ENCODE data around the gene MAP3K13.
"Not testable (repeated sequence)": the region's sequence is repeated elsewhere in the genome, so short reads cannot be mapped to it uniquely, and the experiment has no call there.

Gene MAP3K13

DNA sequence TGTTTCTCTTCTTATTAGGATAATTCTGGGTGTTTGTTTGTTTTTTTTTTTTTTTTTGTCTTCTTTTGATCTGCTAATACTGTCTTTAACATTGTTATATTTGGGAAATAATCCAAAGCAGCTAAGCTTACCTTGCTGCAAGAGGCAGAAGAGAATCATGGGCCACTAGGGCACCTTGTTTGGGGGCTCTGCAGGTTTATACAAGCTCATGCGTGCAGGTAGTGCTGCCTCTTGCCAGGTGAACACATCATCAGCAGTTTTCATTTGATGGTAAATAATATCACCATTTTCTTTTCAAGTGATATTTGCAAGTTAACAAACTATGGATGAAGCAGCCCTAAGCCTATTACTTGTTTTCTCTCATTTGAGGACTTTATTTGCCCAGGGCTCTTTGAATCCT is 37.9 kb downstream of the MAP3K13 start:
- DNase-seq, result no peak

DNA sequence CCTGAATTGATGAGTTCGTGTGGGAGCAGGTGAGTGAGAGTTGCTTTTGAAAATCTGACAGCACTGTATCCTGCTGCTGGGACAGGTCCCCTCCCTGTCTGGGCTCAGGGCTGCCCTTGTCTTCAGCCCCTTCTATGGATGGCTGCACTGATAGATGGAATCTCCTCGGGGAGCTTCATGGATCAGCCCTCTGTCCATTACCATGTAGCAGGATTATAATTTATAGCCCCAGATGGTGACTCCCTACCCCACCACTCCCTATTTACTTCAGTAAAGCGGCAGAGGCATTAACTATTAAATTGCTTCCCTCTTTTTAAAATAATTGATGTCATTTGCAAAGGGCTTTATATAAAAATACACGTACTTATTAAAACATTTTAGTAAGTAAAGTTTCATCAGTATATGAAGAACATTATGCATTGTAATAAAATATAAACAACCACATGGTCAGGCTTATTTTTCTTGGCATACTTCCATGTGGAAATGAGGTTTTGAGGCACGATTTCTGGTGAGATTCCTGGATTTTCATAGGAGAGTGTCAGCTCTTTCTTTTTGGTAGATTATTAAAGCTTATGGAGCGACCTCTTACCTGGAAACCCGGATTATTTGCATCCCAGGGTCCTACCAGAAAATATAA is 38.5 kb downstream of the MAP3K13 start:
- DNase-seq, result no peak

DNA sequence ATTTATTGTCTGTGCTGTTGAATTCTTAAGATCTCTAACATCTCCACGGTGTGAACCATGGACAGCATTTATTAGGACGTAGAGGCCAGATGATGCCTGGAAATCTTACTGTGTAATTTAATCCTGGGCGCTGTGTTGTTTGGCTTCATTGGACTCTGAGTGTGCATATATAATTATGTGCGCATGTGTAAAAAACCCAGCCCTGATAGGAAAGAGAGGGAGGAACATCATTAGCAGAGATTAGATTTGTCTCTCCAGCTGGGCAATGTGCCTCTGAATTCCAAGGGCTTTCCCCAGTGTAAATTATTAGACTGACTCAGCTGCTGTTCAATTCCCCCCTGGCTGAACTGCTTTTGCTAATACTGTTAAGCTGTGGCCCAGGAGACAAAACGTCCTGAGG is 39.6 kb downstream of the MAP3K13 start:
- DNase-seq, result no peak

DNA sequence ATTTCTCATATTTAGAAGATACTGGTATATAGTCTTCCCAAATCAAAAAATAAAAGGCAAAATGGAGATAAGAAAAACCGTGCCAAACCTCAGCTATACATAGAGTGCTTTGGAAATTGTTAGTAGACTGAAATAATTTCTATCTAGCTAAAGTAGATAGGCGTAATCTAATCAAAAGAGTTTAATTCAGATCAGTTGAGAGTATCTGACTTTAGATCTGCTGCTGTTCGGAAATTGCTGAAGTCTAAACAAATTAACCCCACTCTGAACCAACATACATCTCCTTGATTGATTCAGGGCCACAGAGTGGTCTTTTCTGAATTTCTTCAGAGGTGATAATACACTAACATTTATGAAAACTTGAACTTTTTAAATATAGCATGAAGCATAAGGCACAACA is 40.1 kb downstream of the MAP3K13 start:
- DNase-seq, result no peak

DNA sequence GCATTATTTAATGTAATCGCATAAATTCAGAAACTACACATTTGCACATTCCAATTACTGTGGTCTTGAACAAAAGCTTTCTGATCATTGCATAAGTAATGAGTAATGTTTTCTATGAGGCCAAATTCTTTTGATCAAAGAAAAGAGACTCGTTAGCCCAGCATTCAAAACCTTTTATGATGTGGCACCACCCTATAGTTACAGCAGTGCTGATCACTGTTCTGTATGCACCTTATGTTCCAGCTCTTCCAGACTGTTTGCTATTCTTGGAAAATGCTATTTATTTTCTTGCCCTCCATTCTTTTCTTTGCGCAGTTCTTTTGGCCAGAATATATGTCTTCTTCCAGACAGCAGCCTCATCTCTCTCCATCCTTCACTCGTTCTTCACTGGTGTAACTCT is 42.3 kb downstream of the MAP3K13 start:
- no peak for DNase-seq

DNA sequence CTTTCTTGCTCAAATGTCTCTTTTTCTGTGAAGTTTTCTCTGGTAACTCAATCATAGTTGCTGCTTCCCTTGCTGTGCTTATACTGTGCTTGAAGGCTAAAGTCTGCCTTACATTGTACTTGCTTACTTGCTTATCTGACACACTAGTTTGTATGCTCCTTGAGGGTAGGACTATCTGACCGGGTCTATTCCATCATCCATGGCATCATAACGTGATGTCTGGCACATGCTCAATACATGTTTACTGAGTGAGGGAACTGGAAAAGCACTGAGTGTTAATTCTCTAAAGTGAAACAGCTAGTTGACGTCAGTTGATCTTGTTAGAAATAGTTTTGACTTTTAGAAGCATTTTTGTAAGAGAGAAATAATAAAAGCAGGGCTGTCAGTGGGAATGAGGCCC is 42.7 kb downstream of the MAP3K13 start:
- no peak for DNase-seq

DNA sequence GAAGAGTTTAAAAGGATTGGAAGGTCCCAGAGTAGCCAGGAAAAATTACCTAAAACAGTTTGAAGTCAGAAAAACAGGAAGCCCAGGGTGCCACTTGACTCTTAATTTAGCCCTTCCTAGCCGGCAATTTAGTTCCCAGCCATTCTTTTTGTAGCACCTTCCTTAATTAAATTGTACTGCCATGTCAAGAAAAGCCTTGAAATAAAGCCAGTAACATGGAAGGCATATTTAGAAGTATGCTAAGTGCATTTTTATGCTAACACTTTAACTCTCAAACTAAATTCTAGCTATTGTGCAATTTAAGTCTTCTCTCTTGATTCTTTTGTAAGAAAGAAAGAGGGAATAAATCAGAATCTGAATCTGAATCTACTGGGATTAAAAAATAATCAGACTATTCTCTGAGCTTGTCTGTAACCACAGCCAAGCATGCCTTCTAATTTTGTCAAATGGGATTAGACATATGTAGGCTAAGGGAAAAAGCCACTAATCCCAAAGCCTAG is 43.2 kb downstream of the MAP3K13 start:
- DNase-seq, result no peak

DNA sequence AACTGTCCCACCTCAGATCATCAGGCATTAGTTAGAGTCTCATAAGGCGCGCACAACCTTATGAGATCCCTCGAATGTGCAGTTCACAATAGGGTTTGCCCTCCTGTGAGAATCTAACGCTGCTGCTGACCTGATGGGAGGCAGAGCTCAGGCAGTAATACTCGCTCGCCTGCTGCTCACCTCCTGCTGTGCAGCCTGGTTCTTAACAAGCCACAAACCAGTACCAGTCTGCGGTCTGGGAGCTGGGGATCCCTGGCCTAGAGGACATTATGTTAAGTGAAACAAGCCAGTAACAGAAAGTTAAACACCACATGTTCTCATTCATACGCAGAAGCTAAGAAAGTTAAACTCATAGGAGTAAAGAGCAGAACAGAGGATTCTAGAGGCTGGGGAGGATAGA is 47.0 kb downstream of the MAP3K13 start:
- no peak for DNase-seq

DNA sequence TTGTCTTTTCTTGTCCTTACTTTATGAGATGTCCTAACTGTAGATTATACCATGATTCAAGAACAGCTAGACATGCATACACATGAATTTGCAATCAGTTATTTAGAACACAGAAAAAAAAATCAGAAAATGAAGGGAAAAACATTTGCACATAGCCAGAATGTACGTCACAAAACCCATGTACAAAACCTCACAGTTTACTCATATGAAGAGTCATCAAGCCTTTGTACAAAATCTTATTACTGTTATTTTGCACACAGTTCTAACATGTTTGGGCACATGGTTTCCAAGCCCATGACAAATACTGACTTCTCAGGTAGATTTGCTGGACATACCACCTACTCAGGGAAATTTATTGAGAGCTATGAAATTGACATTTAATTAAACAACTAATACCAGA is 48.2 kb downstream of the MAP3K13 start:
- no peak for DNase-seq

DNA sequence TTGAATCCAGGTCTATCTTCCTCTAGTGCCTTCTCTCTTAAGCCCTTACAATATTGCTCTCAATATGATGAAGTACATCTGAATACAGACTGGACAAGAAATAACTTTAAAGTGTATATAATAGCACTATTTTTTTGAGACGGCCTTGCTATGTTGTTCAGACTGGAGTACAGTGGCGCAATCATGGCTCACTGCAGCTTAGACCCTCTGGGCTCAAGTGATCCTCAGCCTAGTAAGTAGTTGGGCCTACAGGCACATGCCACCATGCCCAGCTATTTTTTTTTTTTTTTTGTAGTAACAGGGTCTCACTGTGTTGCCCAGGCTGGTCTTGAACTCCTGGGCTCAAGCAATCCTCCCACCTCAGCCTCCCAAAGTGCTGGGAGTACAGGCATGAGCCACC is 53.6 kb downstream of the MAP3K13 start:
- no peak for DNase-seq

DNA sequence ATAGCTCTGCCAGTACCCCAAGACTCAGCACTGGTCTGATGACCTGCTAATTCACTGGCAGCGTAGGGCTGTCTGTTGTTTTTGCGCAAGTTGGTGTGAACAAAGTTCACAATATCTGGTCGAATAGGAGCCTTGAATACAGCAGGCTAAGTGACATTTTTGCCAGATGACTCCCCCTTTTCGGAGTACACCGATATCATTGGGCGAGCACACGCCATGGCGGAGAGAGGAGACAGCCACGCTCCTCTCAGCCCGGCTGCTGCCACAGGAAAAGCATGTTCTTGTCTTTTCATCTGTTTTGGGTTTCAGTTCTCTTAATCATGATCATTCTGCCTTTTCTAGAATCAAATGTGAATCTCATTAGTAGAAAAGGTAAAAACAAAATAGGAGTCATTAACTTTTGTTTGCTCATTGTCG is 55.6 kb downstream of the MAP3K13 start:
- not testable (repeated sequence) for DNase-seq

DNA sequence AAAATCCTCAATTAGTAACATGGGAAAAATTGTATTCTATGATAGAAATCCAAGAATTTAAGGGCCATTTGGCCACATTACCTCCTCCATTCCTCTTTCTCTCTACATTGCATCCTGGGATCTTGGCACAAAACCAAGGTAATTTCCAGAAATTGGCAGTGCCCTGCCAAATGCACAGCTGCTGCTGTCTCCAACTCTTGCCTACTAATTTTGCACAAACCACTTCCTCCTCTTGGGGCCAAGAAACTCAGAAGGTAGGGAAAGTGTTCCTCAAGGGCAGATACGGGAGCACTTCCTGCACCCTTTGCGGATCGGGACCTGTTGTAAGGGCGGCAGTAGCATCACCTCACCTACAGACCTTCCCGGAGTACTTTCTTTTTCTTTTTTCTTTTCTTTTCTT is 57.8 kb downstream of the MAP3K13 start:
- DNase-seq, result no peak

DNA sequence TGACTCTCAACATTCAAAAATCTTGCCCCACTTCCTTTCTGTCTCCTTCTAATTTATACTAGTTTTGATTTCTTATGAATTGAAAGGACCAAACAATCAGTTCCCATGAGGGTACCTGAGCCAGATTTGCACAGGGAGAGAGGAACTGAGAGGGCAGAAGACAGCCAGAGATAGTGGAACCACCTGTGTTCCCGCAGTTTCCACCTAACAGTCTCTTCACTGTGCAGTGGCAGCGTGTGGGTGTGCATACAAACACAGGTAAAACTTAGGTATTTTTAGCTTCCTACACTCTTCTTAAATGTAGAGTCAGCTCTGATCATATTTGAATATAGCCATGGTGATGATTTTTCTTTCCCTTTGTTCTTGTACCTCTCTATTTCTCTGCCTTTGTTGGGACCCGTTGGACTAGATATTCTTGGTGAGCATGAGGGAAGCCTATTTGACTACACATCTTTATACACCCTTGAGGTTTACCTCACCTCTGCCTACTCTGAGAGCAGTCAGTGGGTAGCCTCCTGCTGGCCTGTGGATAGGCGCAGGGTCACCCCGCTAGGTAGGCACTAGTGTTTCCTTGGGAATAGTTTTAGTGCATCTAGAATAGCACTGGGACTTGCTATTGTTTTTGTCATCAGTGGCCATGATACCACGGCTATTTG is 58.8 kb downstream of the MAP3K13 start:
- no peak for DNase-seq

DNA sequence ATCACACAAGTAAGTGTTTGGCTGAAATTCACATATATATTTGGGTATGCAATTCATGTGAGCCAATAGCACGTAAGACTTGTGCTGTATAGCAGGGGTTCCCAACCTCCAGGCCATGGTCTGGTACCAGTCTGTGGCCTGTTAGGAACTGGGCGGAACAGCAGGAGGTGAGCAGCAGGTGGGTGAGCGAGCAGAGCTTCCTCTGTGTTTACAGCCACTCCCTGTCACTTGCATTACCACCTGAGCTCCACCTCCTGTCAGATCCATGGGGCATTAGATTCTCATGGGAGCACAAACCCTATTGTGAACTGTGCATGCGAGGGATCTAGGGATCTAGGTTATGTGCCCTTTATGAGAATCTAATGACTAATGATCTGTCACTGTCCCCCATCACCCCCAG is 59.7 kb downstream of the MAP3K13 start:
- no peak for DNase-seq

DNA sequence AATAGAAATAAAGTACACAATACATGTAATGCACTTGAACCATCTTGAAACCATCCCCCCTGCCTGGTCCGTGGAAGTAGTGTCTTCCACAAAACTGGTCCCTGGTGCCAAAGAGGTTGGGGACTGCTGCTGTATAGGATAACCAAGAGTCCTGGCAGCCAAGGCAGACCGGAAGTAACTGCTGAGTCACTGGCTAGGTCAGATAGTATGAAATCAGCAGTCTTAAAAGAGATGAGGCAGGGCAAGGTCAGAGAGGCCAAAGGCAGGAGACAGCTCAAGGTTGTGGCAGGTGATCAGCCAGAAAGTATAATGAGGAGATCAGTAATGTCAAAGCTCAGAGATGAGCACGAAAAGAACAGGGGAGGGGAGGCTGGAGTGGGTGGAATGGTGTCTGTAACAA is 60.2 kb downstream of the MAP3K13 start:
- no peak for DNase-seq

DNA sequence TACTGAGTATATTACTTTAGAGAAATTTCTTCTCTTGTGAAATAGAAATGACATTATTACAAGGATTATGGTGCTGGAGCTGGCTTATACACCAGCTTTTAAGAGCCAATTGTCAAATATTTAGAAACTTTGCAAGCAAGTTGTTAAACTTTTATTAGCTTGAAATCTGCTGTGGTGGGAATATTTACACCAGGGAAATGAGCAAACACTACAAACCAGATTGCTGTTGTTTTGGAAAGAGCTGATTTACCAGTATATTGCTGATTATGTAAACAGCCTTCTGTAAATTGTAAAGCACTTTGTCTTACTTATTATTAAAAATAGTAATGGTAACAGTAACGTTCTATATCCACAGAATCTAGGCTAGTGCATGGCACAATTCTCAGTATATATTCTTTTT is 61.5 kb downstream of the MAP3K13 start:
- no peak for DNase-seq

DNA sequence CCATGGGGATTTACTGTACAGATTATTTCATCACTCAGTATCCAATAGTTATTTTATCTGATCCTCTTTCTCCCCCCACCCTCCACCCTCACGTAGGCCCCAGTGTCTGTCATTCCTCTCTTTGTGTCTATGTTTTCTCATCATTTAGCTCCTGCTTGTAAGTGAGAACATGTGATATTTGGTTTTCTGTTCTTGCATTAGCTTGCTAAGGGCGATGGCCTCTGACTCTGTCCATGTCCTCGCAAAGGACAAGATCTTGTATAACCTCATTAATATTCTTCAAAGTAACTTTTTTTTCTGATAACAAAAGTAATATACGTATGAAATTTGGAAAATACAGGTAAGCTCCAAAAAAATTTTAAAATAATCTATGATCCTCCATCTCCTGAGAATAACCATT is 67.4 kb downstream of the MAP3K13 start:
- no peak for DNase-seq

DNA sequence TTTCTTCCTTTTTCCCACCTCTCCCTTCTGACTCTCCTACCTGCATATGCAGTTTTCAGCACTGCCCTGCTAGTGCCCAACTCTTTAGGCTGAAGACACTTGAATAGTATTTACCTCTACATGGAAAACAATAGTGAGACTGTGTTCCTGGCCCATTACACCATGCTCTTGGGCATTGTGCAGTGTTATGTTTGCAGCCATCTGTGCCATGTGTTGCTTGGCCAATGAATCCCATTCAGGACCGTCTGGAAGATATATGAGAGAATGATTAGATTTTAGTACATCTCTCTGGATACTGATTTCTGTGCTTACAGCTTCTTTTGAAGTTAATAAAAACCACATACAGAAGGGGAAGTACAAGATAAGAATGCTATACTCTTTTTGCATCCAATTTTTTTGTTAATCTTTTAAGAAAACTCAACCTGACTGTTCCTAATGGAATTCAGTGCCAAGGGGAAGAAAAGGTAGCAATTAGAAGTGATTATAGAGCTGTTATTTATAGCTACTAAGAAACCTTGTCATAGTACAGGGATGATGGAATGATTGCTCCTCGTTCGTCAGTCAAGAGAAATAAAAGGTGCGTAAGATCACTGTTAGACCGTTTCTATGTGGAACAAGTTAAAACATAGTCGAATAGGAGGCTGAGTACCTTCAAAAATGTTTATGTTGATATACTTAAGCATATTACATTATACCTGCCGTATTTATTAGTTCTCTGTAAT is 77.0 kb downstream of the MAP3K13 start:
- DNase-seq, result no peak

DNA sequence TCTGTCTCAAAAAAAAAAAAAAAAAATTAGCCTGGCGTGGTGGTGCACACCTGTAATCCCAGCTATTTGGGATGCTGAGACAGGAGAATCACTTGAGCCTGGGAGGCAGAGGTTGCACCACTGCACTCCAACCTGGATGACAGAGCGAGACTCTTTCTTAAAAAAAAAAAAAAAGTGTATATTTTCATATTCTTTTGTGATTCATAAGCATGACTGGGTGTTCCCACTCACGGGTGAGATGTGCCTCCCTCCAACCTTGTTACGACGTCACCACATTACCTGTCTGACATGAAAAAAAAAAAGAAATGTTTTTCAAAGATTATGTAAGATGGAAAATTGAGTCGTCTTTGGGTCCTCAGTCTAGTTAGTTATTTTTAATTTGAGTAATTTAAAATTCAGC is 79.1 kb downstream of the MAP3K13 start:
- no peak for DNase-seq

DNA sequence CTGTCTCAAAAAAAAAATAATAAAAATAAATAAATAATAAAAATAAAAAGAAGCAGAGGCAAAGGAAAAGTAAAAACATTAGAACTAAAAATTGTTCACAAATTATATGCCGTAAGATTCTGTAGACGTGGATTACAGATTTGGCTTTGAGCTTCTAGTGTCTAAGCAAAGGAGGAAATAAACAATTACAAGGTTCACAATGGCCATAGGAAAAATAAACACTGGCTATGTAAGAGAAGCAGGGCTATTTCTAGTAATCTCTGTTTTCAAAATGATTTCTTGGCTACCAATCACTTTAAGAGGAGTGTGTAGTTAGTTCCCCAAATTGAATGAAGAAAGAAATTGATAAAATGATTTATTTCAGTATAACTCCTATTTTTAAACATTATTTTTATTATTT is 81.4 kb downstream of the MAP3K13 start:
- no peak for DNase-seq

DNA sequence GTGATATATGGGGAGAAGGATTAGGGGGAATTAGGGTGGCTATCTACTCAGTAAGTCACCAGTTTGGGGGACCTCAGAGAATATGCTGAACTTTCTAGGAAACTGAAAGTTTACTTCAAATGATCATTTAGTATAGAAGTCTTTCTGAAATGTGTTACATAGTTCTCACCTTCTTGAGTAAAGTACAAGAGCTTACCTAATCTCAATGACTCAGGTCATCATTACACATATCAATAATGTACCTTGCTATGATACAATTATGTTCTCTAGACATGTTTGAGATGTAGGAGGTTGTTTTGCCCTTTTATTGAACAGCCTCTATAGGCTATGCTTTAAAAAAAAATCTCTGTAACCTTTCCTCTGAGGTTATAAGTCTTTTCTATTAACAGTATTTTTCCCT is 85.2 kb downstream of the MAP3K13 start:
- DNase-seq, result no peak

DNA sequence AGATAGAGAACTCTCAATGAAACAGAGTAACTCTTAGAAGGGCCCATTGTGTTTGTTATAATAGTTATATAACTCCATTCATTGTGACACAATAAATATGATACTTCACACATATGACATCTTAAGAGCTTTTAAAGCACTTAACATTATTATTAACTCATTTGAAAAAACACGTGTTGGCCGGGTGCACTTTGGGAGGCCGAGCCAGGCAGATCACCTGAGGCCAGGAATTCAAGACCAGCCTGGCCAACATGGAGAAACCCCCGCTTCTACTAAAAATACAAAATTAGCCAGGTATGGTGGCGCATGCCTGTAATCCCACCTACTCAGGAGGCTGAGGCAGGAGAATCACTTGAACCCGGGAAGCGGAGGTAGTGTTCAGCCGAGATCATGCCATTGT is 88.5 kb downstream of the MAP3K13 start:
- DNase-seq, result not testable (repeated sequence)

DNA sequence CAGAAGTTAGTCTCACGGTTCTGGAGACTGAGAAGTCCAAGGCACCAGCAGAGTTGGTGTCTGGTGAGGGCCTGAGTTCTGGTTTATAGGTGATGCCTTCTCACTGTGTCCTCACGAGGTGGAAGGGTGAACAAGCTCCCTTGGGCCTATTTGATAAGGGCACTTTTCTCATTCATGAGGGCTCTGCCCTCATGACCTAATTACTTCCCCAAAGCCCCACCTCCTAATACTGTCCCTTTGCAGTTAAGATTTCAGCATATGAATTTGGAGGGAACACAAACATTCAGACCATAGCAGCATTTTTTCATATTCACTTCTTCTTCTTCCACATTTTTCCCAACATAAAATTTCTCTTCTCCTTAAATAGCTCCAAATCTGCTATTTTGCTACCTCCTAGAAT is 94.4 kb downstream of the MAP3K13 start:
- no peak for DNase-seq

DNA sequence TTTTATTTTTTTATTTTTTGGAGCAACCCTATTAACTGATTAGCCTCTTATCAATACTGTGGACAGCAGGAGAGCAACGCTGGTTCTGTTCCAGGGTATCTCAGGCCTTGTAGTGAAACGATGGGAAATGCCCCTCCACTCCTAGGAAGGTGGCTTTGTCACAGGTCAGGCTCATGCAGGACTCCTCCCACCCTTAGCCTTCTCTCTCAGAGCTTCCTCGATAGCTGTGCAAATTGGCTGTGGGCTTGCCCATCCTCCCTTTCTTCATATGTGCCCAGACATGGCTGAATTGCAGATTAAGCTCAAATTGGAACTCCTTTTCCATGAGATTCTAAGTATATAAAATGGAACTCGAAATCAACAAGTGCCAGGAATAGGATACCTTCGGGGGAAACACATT is 97.4 kb downstream of the MAP3K13 start:
- no peak for DNase-seq

Data from T-helper 2 cell (primary cell).